Subcutaneous adipose tissue (tissue), 4 donors: ENCODE measurements around the gene ENPP4. TPM values are rescaled to one million over a fixed set of nuclear protein-coding genes. Genes with fewer than 3 reads are reported as not detected.

ENCODE experiments used
- CTCF ChIP-seq: fragments of 450-650 bp; IDR thresholded peaks from one replicate; pipeline ENCODE4 v1.5.1; 2016; ENCODE audit warnings: low read depth, mild to moderate bottlenecking, control low read depth, antibody characterized with exemption, moderate library complexity
- total RNA-seq, 4 donors: library from RNA; depleted of rRNA; stranded (reverse); fragments of >200 nt; gene quantifications; one replicate each; pipeline ENCODE4 v1.1.0, GENCODE V29; 2016

ENPP4 gene
- total RNA-seq, result 10 to 100 TPM; 16.2 to 28.4 (median 19.0) TPM

DNA sequence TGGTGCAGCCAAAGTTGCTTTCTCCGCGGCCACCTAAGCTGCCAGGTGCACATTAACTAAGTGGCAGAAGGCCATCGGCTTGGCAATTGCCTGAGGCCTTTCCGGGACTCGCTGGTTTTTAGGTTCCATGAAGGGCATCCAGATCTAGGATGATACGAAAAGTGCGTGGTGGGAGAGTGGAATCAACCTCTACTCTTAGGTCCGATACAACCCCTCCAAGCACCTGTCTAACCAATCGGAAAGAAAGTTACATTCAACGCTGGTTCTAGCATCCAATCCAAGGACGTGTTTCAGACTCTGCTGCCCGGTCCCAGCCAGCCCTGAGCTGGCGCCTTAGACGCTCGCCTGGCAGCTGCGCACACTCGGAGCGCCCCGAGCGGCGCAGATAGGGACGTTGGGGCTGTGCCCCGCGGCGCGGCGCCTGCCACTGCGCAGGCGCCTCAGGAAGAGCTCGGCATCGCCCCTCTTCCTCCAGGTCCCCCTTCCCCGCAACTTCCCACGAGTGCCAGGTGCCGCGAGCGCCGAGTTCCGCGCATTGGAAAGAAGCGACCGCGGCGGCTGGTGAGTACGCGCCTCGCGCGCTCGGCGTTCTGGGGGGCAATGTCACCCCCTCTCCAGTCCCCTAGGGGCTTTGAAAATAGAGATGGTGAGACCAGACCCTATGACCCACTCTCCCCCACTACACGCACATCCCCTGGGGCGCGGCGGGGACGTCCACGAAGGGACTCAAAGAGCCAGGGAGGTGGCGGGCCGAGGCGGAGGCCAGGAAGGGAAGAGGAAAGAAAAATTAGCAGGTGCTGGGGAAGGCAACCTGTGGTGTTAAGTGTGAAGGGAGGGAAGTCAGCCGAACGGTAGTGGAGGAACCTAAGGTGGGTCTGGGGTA is at the start of gene ENPP4:
Gene ENPP4 (plus strand): TSS at position 361 of the 883 bp plus-strand sequence. CDS start 9,595 bp downstream, outside the sequence.
- TF ChIP-seq CTCF, result no peak

DNA sequence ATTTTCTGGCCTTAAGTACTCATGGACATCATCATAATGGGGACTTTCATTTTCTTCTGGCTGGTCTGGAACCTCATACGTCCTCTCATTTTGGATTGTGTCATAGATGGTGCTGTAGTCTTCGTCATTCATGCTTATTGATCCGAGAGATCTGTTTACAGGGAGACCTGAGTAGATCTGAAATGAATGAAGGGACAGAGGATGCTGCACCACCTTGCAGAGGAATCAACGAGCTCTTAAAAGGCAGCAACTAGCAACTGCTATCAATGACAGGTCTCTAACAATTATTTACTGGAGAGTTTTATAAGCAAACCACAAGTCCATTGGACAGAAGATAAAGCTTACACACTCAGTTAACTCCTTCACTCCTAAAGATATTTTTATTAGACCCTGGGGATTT is 49.7 kb upstream of the ENPP4 start:
- no peak for TF ChIP-seq CTCF

GRCh38 chr6:46090115-46091079 is 39.4 kb upstream of the ENPP4 start:
- no peak for TF ChIP-seq CTCF

DNA sequence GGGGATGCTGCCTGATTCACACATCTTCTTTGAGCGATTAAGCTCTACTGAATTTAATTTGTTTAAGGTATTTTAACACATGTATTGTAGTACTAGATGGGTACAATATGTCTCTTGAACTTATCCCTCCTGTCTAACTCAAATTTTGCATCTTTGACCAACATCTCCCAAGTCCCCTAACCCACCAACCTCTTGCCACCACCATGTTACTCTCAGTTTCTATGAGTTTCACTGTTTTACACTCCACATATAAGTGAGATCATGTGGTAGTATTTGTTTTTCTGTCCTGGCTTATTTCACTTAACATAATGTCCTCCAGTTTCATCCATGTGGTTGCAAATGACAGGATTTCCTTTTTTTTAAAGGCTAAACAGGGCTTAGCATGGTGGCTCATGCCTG is 38.7 kb upstream of the ENPP4 start:
- TF ChIP-seq CTCF, result no peak

DNA sequence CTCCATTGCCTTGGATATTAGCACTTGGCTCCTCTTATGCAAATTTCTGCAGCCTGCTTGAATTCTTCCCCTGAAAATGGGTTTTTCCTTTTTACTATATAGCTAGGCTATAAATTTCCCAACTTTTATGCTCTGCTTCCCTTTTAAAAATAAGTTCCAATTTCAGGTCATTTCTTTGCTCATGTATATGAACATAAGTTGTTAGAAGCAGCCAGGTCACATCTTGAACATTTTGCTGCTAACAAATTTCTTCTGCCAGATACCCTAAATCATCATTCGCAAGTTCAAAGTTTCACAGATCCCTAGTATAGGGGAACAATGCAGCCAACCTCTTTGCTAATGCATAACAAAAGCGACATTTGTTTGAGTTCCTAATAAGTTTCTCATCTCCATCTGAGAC is 34.5 kb upstream of the ENPP4 start:
- TF ChIP-seq CTCF, result no peak

DNA sequence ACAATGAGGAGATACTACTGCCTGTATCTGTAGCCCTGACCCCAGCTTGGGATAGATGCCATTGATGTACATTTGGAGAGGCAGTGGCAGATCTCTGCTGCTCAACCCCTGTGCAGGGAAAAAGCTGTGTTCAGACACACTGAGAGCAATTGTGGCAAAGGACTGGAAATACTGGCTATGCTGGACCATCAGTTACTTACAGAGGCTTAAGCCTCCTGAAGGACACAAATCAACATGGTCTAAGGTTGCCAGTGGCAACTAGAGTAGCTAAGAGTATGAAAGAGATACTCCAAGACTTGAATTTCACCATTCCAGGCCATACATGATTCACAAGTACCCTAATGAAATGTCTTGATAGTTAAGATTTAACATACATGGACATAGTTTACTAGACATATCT is 32.4 kb upstream of the ENPP4 start:
- TF ChIP-seq CTCF, result no peak

DNA sequence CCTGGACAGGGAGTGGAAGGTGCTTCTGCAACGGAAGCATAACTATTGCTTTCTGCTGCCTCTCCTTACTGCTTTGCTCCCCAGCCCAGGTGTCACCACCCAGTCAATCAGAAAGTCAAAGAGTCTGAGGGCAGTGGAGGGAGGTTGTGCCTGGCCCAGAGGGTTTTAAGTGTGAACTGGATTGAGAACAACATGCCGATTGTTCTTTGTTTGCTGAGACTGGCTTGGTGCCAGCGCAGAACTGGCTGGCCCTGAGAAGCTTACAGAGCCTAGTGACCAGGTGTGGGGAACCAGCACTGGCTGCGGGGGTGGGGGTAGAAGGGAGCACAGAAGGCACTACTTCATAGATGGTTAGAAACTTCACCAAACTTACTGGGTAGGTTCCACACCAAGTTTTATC is 31.1 kb upstream of the ENPP4 start:
- no peak for TF ChIP-seq CTCF
